RWPE2 (cell line): ENCODE results near the gene GNG11.
A peak's percentile ranks its signal among the peaks of the same experiment; 100 is the strongest.
"Not testable (repeated sequence)": the region's sequence is repeated elsewhere in the genome, so short reads cannot be mapped to it uniquely, and the experiment has no call there.

Source experiments
- ATAC-seq: fragments of 200-7000 bp; cut with Tn5 transposase; 3 replicates; pipeline ENCODE4 v1.9.1; 2021; ENCODE audit warnings: low read depth
- DNase-seq: peaks from one replicate; pipeline ENCODE4 v3.0.0-alpha.2; 2020; ENCODE audit warnings: low spot score
- H3K27ac ChIP-seq: fragments of 450-650 bp; 2 replicates; pipeline ENCODE4 v1.5.1; 2017; ENCODE audit warnings: mild to moderate bottlenecking; ENCODE audit not compliant: poor library complexity, severe bottlenecking
- H3K27me3 ChIP-seq: fragments of 250-450 bp; sonication (Bioruptor Pico); 2 replicates; pipeline ENCODE4 v1.5.1; 2021; ENCODE audit warnings: mild to moderate bottlenecking, moderate library complexity; ENCODE audit not compliant: insufficient read depth, poor library complexity, severe bottlenecking
- H3K36me3 ChIP-seq: fragments of 250-450 bp; sonication (Bioruptor Pico); 2 replicates; pipeline ENCODE4 v1.5.1; 2020; ENCODE audit warnings: low read depth, mild to moderate bottlenecking, moderate library complexity
- H3K4me1 ChIP-seq: fragments of 250-450 bp; sonication (Bioruptor Pico); 2 replicates; pipeline ENCODE4 v1.5.1; 2021; ENCODE audit warnings: mild to moderate bottlenecking, moderate library complexity; ENCODE audit not compliant: insufficient read depth, poor library complexity, severe bottlenecking
- H3K4me3 ChIP-seq: fragments of 250-450 bp; sonication (Bioruptor Pico); 2 replicates; pipeline ENCODE4 v1.5.1; 2021; ENCODE audit warnings: mild to moderate bottlenecking, moderate library complexity; ENCODE audit not compliant: severe bottlenecking
- H3K9me3 ChIP-seq: fragments of 250-450 bp; sonication (Bioruptor Pico); 2 replicates; pipeline ENCODE4 v1.5.1; 2021; ENCODE audit warnings: mild to moderate bottlenecking, moderate library complexity; ENCODE audit not compliant: severe bottlenecking
- TF ChIP-seq, protein P1 (sequence below): fragments of 450-650 bp; IDR thresholded peaks from one replicate; pipeline ENCODE4 v1.5.1; 2017; ENCODE audit warnings: mild to moderate bottlenecking, moderate library complexity; ENCODE audit not compliant: poor library complexity, severe bottlenecking

Gene GNG11

GRCh38 chr7:93910076-93910994 lies 11.2 kb upstream of the GNG11 start:
- Histone ChIP-seq H3K4me1 (peaks cover 10% of the 10 kb centered on the region), H3K27me3 (no peaks in the 10 kb centered on the region), H3K4me3 (no peak overlapping the region), H3K36me3 (no peaks in the 10 kb centered on the region), H3K27ac (no peak overlapping the region), H3K9me3 (no peaks in the 10 kb centered on the region)
- DNase-seq (no peak), ATAC-seq (no peak)
- TF ChIP-seq, protein P1, sequence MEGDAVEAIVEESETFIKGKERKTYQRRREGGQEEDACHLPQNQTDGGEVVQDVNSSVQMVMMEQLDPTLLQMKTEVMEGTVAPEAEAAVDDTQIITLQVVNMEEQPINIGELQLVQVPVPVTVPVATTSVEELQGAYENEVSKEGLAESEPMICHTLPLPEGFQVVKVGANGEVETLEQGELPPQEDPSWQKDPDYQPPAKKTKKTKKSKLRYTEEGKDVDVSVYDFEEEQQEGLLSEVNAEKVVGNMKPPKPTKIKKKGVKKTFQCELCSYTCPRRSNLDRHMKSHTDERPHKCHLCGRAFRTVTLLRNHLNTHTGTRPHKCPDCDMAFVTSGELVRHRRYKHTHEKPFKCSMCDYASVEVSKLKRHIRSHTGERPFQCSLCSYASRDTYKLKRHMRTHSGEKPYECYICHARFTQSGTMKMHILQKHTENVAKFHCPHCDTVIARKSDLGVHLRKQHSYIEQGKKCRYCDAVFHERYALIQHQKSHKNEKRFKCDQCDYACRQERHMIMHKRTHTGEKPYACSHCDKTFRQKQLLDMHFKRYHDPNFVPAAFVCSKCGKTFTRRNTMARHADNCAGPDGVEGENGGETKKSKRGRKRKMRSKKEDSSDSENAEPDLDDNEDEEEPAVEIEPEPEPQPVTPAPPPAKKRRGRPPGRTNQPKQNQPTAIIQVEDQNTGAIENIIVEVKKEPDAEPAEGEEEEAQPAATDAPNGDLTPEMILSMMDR = no peak

DNA sequence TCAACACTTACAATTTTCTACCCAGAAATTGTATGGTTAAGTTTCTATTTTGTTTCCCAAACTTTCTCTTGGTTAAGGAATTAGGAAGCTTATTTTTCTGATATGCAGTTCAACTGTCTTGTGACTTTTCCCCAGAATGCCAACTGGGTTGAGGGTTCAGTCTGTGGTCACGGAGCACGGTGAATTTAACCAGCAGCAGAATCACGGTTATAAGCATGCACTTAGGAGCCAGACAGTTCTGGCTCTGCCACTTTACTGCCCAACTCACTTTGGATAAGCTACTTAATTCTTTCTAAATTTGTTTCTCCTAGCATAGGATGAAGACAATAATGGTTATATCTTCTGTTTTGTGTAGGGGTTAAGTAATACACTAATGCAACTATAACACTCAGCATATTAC lies 10.3 kb upstream of the GNG11 start:
- not testable (repeated sequence) for H3K27me3 ChIP-seq, ATAC-seq, DNase-seq, H3K36me3 ChIP-seq, H3K9me3 ChIP-seq, H3K27ac ChIP-seq, H3K4me1 ChIP-seq, H3K4me3 ChIP-seq

DNA sequence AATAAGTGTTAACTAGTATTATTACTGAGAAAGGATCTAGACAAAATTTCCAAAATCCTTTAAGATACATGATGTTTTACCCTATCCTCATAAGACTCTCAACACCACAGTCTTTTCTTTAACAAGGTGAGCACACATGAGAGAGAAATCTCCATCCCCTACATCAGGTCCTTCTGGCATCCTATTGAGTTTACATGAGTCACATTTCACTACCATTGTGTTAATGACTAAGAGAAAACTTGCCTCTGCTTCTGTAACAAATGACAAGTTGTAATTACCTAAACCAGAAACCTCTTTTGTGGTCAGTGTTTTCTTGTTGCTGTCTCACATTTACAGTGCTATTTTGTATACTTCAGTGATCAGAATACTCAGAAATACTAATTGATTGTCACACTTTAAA lies 9.9 kb upstream of the GNG11 start:
- H3K27me3 ChIP-seq, DNase-seq, H3K4me1 ChIP-seq, H3K9me3 ChIP-seq, H3K27ac ChIP-seq, H3K36me3 ChIP-seq, H3K4me3 ChIP-seq: not testable (repeated sequence)
- ATAC-seq = peak; percentile 38; the same call in 1 of the 3 replicates

GRCh38 chr7:93913197-93913596 lies 8.3 kb upstream of the GNG11 start:
- DNase-seq (no peak), ATAC-seq (no peak)
- Histone ChIP-seq H3K27ac (no peak overlapping the region), H3K4me3 (no peak overlapping the region), H3K4me1 (peaks cover 10% of the 10 kb centered on the region), H3K9me3 (no peaks in the 10 kb centered on the region), H3K27me3 (no peaks in the 10 kb centered on the region), H3K36me3 (no peaks in the 10 kb centered on the region)
- TF ChIP-seq, protein P1 = no peak

- Histone ChIP-seq H3K4me3 (no peak overlapping the region), H3K36me3 (no peaks in the 10 kb centered on the region), H3K4me1 (peaks cover 10% of the 10 kb centered on the region), H3K9me3 (no peaks in the 10 kb centered on the region), H3K27ac (peak overlapping the region; percentile 51), H3K27me3 (no peaks in the 10 kb centered on the region)
- TF ChIP-seq, protein P1 = no peak
- DNase-seq (no peak), ATAC-seq (peak; percentile 86)
Observed at GRCh38 chr7:93914581-93915066, 6.9 kb upstream of the GNG11 start.

GRCh38 chr7:93915206-93915842 lies 6.2 kb upstream of the GNG11 start:
- H3K4me1 ChIP-seq, DNase-seq, ATAC-seq, H3K36me3 ChIP-seq, H3K27ac ChIP-seq, H3K4me3 ChIP-seq, H3K27me3 ChIP-seq, H3K9me3 ChIP-seq: not testable (repeated sequence)

DNA sequence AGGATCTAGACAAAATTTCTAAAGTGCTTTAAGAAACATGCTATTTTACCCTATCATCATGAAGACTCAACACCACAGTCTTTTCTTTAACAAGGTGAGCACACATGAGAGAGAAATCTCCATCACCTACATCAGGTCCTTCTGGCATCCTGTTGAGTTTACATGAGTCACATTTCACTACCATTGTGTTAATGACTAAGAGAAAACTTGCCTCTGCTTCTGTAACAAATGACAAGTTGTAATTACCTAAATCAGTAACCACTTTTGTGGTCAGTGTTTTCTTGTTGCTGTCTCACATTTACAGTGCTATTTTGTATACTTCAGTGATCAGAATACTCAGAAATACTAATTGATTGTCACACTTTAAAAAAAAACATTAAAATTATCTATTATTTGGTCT lies 5.6 kb upstream of the GNG11 start:
- not testable (repeated sequence) for H3K27ac ChIP-seq, H3K4me3 ChIP-seq, H3K36me3 ChIP-seq, ATAC-seq, H3K4me1 ChIP-seq, H3K9me3 ChIP-seq, H3K27me3 ChIP-seq, DNase-seq

DNA sequence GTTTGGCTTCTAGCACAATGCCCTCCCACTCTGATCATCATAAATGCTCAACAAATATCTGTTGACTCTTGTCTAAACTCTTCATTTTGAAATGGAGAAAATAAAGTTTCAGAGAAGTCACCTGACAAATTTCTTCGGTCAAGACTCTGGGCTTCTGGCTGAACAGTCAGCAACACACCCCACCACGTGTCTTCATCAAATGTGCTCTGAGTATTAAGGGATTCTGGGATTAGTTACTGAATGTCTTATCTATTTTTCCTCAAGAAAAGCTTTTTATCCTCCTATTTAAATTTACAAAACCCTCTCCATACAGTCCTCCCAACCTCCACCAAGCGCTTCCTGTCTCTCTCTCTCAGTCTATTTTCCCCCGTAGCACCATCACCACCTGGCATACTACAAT lies 5.2 kb upstream of the GNG11 start:
- H3K27ac ChIP-seq, H3K27me3 ChIP-seq, ATAC-seq, H3K36me3 ChIP-seq, H3K9me3 ChIP-seq, H3K4me3 ChIP-seq, DNase-seq: not testable (repeated sequence)
- H3K4me1 ChIP-seq = peaks cover 12% of the 10 kb centered on the region
